HG03521 (cell line): Measurements from ENCODE around the gene MED12L.

ENCODE experiments used
- ATAC-seq: cut with Tn5 transposase; IDR thresholded peaks from one replicate; pipeline ENCODE4 v1.9.1; 2021; ENCODE audit warnings: mild to moderate bottlenecking, moderate library complexity; ENCODE audit not compliant: unreplicated experiment

MED12L gene

DNA sequence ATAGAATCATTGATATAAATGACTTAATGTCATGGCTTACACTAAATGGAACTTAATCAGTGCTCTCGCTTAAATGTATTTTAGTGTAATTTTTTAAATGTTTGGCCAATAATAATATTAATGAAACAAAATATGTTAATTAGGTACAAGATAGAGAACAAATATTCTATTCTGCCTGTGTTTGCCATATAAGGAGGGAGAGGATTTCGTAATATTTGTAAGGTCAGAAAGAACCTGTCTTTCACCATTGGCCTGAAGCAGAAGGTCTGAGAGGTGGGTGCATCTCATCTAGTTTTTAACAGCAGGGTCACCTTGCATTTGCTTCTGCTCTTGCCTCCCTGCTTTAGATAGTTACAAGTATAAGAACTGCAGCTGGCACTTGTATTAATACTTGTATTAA lies 228.7 kb downstream of the MED12L start:
- ATAC-seq = no peak

DNA sequence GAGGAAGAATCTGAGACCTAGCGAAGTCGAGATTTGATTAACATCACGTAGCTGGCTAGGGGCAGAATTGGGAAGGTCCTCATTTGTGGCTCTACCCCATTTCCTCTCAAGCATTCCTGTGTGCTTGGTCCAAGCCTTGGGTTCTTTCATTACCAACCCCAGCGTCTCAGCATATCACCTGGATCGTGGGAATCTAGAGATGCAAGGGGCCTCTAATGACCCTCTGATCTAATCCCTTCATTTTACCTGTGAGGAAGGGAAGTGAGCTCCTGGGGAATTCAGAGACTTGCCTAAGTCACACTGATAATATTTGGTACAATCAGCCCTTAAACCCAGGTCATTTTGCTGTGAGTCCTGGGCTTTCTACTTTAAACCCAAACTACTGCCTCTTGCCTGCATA lies 229.1 kb downstream of the MED12L start:
- no peak for ATAC-seq

GRCh38 chr3:151315136-151315535 lies 229.7 kb downstream of the MED12L start:
- ATAC-seq = no peak

- no peak for ATAC-seq
Observed at GRCh38 chr3:151315846-151316245, 230.4 kb downstream of the MED12L start.

GRCh38 chr3:151316267-151316991 lies 231.0 kb downstream of the MED12L start, which contains the start of gene GPR87:
Gene GPR87, minus strand, starts transcription at chr3:151316820. Its CDS starts 16,720 bp downstream, at chr3:151300100.
- ATAC-seq = no peak

DNA sequence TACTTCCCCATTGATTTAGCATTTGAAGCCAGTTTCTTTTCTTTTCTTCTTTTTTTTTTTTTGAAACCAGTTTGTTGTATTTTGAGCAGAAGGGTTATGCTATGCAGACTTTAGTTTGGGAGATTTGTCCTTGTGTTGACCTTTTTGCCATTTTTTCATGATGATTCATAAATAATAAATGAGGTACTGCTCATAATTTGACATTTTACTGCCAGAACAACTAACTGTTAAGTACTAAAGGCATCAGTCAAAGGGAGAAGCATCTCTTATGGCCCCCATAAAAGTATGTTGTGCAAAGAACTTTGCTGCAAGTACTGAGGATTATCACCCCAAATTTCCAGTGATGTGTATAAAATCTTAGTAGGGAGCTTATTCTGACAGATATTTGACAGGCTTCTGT lies 232.8 kb downstream of the MED12L start:
- no peak for ATAC-seq

DNA sequence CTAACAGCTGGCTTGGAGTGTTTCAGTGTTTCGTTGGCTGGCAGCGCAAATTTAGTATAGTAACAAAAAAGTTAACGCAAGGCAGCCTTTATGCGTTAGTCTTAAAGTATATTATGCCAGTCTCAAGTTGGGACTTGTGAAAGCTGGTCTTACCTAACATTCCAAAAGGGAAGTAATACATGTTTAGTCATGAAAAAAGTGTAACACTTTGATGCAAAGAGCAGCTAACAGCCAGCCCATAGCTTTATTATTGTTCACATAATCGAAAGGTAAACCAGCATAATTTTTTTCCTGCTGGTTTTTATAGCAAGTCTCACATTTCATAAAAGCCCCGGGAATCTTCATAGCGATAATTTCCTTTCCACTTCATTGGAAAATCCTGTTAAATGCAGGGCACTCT lies 233.5 kb downstream of the MED12L start:
- no peak for ATAC-seq

DNA sequence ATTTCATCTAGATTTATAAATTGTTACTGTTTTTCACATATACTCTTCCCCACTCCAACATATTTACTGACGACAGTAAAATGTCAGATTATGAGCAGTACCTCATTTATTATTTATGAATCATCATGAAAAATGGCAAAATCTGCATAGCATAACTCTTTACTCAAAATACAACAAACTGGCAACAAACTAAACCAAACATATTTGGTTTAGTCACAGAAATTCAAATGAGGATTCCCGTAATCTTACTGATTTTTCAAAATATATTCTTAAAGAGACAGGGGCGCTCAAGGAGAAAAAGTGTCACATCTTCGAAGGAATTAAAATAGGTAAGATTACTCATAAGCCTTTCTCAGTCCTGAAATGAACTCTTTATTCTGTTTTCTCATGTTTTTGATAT lies 234.2 kb downstream of the MED12L start:
- no peak for ATAC-seq

GRCh38 chr3:151320131-151320530 lies 234.7 kb downstream of the MED12L start:
- no peak for ATAC-seq

DNA sequence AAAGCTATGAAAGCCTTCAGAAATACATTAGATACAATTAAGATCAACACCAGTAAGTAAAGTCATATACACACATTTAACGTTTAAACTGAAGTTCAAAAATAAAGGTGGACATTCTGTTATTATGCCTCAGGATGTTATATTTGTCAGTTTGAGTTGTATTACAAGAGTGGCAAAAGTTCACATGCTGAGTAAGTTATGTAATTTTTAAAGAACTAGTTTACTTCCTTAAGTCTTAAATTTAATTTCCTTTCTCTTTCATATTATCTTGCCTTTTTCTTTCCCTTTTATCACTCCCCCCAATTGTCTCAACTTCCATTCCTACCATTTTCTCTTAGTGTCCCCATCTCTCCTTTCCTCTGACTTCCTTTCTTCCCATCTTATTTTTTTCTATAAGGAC lies 236.1 kb downstream of the MED12L start:
- ATAC-seq = no peak

- no peak for ATAC-seq
Observed at GRCh38 chr3:151322511-151322910, 237.0 kb downstream of the MED12L start.

- ATAC-seq = no peak
Observed at GRCh38 chr3:151327571-151328198, 242.2 kb downstream of the MED12L start.

DNA sequence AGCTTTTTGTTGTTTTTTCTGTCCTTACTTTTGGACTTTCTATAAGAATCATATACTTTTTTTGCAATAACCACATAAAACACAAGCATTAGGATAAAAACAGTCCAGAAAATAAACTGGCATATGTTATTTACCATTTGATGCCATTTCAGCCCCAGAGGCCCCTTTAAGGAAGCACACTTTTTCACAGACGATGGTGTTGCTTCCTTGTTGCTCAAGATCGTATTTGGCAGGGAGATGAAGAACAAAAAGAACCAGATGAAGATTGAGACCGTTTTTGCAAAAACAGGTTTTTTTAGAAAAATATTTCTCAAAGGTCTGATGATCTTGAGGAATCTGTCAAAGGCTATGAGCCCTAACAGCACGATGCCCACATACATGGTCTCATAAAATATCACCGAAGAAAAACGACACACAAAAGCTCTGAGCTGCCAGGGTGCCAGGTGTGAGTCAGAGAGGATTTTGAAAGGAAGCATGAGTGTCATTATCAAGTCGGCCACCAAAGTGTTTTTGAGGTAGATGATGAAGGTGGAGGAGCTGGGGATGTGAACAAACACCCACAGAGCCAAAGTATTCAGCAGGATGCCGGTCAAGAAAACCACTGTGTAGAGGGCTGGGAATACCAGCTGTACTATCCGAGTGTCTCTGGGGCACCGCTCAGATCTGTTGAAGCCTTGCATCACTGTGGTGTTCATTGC lies 243.0 kb downstream of the MED12L start:
- no peak for ATAC-seq

GRCh38 chr3:151329363-151329762 lies 243.9 kb downstream of the MED12L start, which contains the start of gene P2RY13:
Gene P2RY13, minus strand, starts transcription at chr3:151329549. Its CDS starts 21 bp downstream, at chr3:151329528.
- no peak for ATAC-seq

DNA sequence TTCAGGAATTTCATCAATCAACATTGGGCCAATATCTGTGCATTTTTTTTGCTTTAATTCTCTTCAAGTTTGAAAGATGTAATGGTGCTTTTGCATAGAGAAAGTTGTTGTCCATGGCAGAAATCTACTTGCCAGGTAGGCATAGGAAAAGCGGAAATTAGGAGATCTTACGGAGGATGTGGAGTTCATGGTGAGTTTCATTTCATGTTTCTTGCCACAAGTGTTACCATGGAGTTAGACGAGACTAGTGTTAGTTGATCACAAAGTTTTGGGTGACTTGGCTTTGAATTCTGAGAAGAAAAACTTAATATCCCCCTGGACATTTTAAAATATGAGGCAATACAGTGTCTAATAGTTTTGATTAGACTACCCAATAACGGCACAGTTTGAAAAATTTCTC lies 244.9 kb downstream of the MED12L start:
- ATAC-seq = no peak

GRCh38 chr3:151330899-151331298 lies 245.4 kb downstream of the MED12L start:
- no peak for ATAC-seq

- ATAC-seq = no peak
Observed at GRCh38 chr3:151331696-151332095, 246.2 kb downstream of the MED12L start.

- no peak for ATAC-seq
Observed at GRCh38 chr3:151345859-151346258, 260.4 kb downstream of the MED12L start.

GRCh38 chr3:151346292-151346691 lies 260.8 kb downstream of the MED12L start:
- no peak for ATAC-seq

GRCh38 chr3:151347432-151347831 lies 262.0 kb downstream of the MED12L start:
- ATAC-seq = no peak

DNA sequence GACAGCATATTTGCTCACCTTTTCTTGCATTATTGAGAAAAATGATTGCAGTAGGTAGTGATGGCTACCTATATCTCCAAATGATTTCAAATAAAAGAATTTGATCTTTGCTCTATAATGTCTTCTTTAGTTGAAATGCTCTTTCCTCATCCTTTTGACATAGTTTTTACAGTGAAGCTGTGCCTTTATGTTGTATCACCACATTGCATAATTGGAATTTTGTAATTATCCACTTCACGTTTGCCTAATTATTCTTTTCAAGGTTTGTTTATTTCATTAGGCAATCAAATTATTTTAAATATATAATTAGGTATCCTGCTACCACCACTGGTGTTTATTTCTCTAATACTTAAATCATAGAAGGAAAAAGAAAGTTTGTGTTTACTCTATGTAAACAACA lies 265.2 kb downstream of the MED12L start:
- no peak for ATAC-seq

DNA sequence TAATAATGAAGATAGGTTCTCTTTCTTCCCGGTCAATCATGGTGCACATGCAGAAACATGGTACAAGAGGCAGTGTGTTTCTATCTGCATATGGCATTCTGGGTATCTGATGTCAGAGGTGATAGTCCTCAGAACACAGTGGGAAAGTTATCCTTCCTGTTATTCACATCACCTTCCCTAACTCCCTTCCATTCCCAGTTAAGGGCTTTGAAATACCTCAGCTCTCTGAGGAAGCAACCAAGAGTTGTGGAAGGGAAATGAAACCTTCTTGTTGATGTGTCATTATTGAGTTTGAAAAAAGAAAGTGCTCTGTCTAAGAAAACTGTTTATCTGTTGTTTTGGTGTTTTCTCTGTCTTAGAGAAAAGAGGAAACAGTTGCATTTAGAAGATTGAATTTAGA lies 265.8 kb downstream of the MED12L start:
- ATAC-seq = no peak
